IMR-90 (cell line): ENCODE results near the gene CCDC185. TPM values are rescaled to one million over a fixed set of nuclear protein-coding genes. Genes with fewer than 3 reads are reported as not detected.

Experiments
- ATAC-seq: fragments of 200-7000 bp; cut with Tn5 transposase; 2 replicates; pipeline ENCODE4 v1.9.1; 2020; ENCODE audit warnings: low read depth, mild to moderate bottlenecking, moderate library complexity
- BruUV-seq: library from RNA; stranded (reverse); fragments of 400-500 nt; replicated peaks from 2 replicates; lab custom pipeline; 2021; lab: Mats Ljungman, UMichigan
- CTCF ChIA-PET: fragments of 300-600 bp; formaldehyde crosslinking; extraction: SDS; loops from one replicate; lab custom pipeline; 2021; ENCODE audit warnings: antibody characterized with exemption; lab: Yijun Ruan, JAX
- POLR2A ChIA-PET: fragments of 300-600 bp; sonication (Branson Sonifier 250); formaldehyde crosslinking; loops from one replicate; lab custom pipeline; 2022; ENCODE audit warnings: antibody characterized with exemption; ENCODE audit not compliant: unreplicated experiment; lab: Charles Lee
- DNase-seq: peaks from one replicate; pipeline ENCODE4 v3.0.0; 2013
- H2AFZ ChIP-seq: replicated peaks from 2 replicates; pipeline ENCODE3; 2013; ENCODE audit warnings: low read length, mild to moderate bottlenecking; ENCODE audit not compliant: poor library complexity
- H2AK5ac ChIP-seq: 2 replicates; pipeline ENCODE4 v1.6.1; 2013; ENCODE audit warnings: low read depth, low read length, inconsistent platforms
- H2AK9ac ChIP-seq: replicated peaks from 2 replicates; pipeline ENCODE3; 2013; ENCODE audit warnings: mild to moderate bottlenecking, low read depth, low read length, moderate library complexity; ENCODE audit not compliant: poor library complexity
- H2BK120ac ChIP-seq: 2 replicates; pipeline ENCODE4 v1.6.1; 2013; ENCODE audit warnings: low read depth, low read length, inconsistent platforms
- H2BK15ac ChIP-seq: 3 replicates; pipeline ENCODE4 v1.6.1; 2013; ENCODE audit warnings: low read depth, low read length, inconsistent platforms
- H2BK20ac ChIP-seq: 2 replicates; pipeline ENCODE4 v1.6.1; 2013; ENCODE audit warnings: low read depth, mild to moderate bottlenecking, inconsistent platforms, low read length, moderate library complexity
- H2BK5ac ChIP-seq: 2 replicates; pipeline ENCODE4 v1.6.1; 2013; ENCODE audit warnings: mild to moderate bottlenecking, low read depth, low read length, inconsistent platforms; ENCODE audit not compliant: poor library complexity, severe bottlenecking
- H3K14ac ChIP-seq: replicated peaks from 2 replicates; pipeline ENCODE4 v1.6.1; 2013; ENCODE audit warnings: low read depth, low read length, inconsistent platforms
- H3K18ac ChIP-seq: 2 replicates; pipeline ENCODE4 v1.6.1; 2013; ENCODE audit warnings: low read depth, low read length, control low read depth
- H3K23ac ChIP-seq: 2 replicates; pipeline ENCODE4 v1.6.1; 2013; ENCODE audit warnings: low read depth, low read length, inconsistent platforms
- H3K27ac ChIP-seq: 2 replicates; pipeline ENCODE4 v1.5.1; 2013; ENCODE audit warnings: mild to moderate bottlenecking, control low read depth, low read length; ENCODE audit not compliant: insufficient read depth
- H3K27me3 ChIP-seq: 2 replicates; pipeline ENCODE4 v1.6.1; 2013; ENCODE audit warnings: low read length; ENCODE audit not compliant: control insufficient read depth, insufficient read depth
- H3K36me3 ChIP-seq: 2 replicates; pipeline ENCODE4 v1.6.1; 2013; ENCODE audit warnings: low read length, mixed read lengths; ENCODE audit not compliant: control insufficient read depth, insufficient read depth
- H3K4ac ChIP-seq: 2 replicates; pipeline ENCODE4 v1.6.1; 2013; ENCODE audit warnings: low read depth, low read length, inconsistent platforms
- H3K4me1 ChIP-seq: 2 replicates; pipeline ENCODE4 v1.6.1; 2013; ENCODE audit warnings: low read length, mixed read lengths; ENCODE audit not compliant: control insufficient read depth, insufficient read depth
- H3K4me2 ChIP-seq: 2 replicates; pipeline ENCODE4 v1.6.1; 2013; ENCODE audit warnings: low read depth, mild to moderate bottlenecking, control low read depth, low read length, moderate library complexity
- H3K4me3 ChIP-seq: 2 replicates; pipeline ENCODE4 v1.5.1; 2013; ENCODE audit warnings: low read depth, mild to moderate bottlenecking, control low read depth, low read length, moderate library complexity; ENCODE audit not compliant: insufficient read depth
- H3K56ac ChIP-seq: 2 replicates; pipeline ENCODE4 v1.6.1; 2013; ENCODE audit warnings: low read length, inconsistent platforms; ENCODE audit not compliant: insufficient read depth; ENCODE audit errors: extremely low read depth
- H3K79me1 ChIP-seq, 2 experiments: 2 replicates each; pipeline ENCODE4 v1.6.1; 2013; ENCODE audit warnings: low read length in 2 of 2, inconsistent platforms in 1 of 2, low read depth in 1 of 2
- H3K9ac ChIP-seq: 2 replicates; pipeline ENCODE4 v1.6.1; 2013; ENCODE audit warnings: low read depth, low read length, control low read depth
- H3K9me1 ChIP-seq: 2 replicates; pipeline ENCODE4 v1.6.1; 2013; ENCODE audit warnings: low read length, inconsistent platforms; ENCODE audit not compliant: insufficient read depth
- H3K9me3 ChIP-seq: 2 replicates; pipeline ENCODE4 v1.6.1; 2013; ENCODE audit warnings: low read length; ENCODE audit not compliant: control insufficient read depth, insufficient read depth
- H4K20me1 ChIP-seq: 2 replicates; pipeline ENCODE4 v1.6.1; 2013; ENCODE audit warnings: low read length, inconsistent platforms; ENCODE audit not compliant: insufficient read depth
- H4K5ac ChIP-seq: 2 replicates; pipeline ENCODE4 v1.6.1; 2013; ENCODE audit warnings: mild to moderate bottlenecking, low read depth, low read length, control low read depth
- H4K8ac ChIP-seq, 2 experiments: 2 replicates each; pipeline ENCODE4 v1.6.1; 2013; ENCODE audit warnings: low read depth in 2 of 2, low read length in 2 of 2, control low read depth in 1 of 2, inconsistent platforms in 1 of 2
- H4K91ac ChIP-seq: 2 replicates; pipeline ENCODE4 v1.6.1; 2013; ENCODE audit warnings: low read depth, low read length, inconsistent platforms; ENCODE audit not compliant: insufficient read depth
- BHLHE40 ChIP-seq: fragments of 150-350 bp; IDR thresholded peaks from 2 replicates; pipeline ENCODE4 v1.6.1; 2016; ENCODE audit warnings: mild to moderate bottlenecking, low read depth, low read length
- CEBPB ChIP-seq: IDR thresholded peaks from 2 replicates; pipeline ENCODE4 v1.6.1; 2012; ENCODE audit warnings: low read depth, low read length, improper control_type of control experiment
- CHD1 ChIP-seq: IDR thresholded peaks from 2 replicates; pipeline ENCODE4 v1.6.1; 2012; ENCODE audit warnings: low read depth, low read length, improper control_type of control experiment
- CTCF ChIP-seq: conservative IDR thresholded peaks from 2 replicates; pipeline ENCODE4 v1.5.1; 2012; ENCODE audit warnings: mild to moderate bottlenecking, low read depth, low read length, improper control_type of control experiment
- ELK1 ChIP-seq: fragments of 150-350 bp; IDR thresholded peaks from 2 replicates; pipeline ENCODE4 v1.6.1; 2016; ENCODE audit warnings: low read depth, mild to moderate bottlenecking, low read length, moderate library complexity, borderline replicate concordance
- FOS ChIP-seq: fragments of 150-350 bp; IDR thresholded peaks from 2 replicates; pipeline ENCODE4 v1.6.1; 2016; ENCODE audit warnings: low read depth, low read length
- MAFK ChIP-seq: IDR thresholded peaks from 2 replicates; pipeline ENCODE4 v1.6.1; 2012; ENCODE audit warnings: low read depth, low read length, improper control_type of control experiment
- MAZ ChIP-seq: IDR thresholded peaks from 2 replicates; pipeline ENCODE4 v1.6.1; 2012; ENCODE audit warnings: low read depth, mild to moderate bottlenecking, low read length, improper control_type of control experiment, moderate library complexity, borderline replicate concordance
- MXI1 ChIP-seq: IDR thresholded peaks from 2 replicates; pipeline ENCODE4 v1.6.1; 2012; ENCODE audit warnings: low read depth, mild to moderate bottlenecking, low read length, moderate library complexity, borderline replicate concordance
- NFE2L2 ChIP-seq: fragments of 150-350 bp; IDR thresholded peaks from 2 replicates; pipeline ENCODE4 v1.6.1; 2016; ENCODE audit warnings: low read depth, mild to moderate bottlenecking, low read length
- POLR2A ChIP-seq: IDR thresholded peaks from 2 replicates; pipeline ENCODE4 v1.6.1; 2012; ENCODE audit warnings: mild to moderate bottlenecking, low read depth, low read length
- RAD21 ChIP-seq: IDR thresholded peaks from 2 replicates; pipeline ENCODE4 v1.6.1; 2012; ENCODE audit warnings: low read length, improper control_type of control experiment
- RCOR1 ChIP-seq: IDR thresholded peaks from 2 replicates; pipeline ENCODE4 v1.6.1; 2012; ENCODE audit warnings: mild to moderate bottlenecking, low read length, improper control_type of control experiment; ENCODE audit not compliant: insufficient replicate concordance
- RFX5 ChIP-seq: IDR thresholded peaks from 2 replicates; pipeline ENCODE4 v1.8.0; 2012; ENCODE audit warnings: low read depth, mild to moderate bottlenecking, low read length, moderate library complexity
- SMC3 ChIP-seq: fragments of 150-350 bp; IDR thresholded peaks from 2 replicates; pipeline ENCODE4 v1.6.1; 2016; ENCODE audit warnings: low read depth, mild to moderate bottlenecking, antibody characterized with exemption, low read length, moderate library complexity
- USF2 ChIP-seq: fragments of 150-350 bp; IDR thresholded peaks from 2 replicates; pipeline ENCODE4 v1.6.1; 2017; ENCODE audit warnings: mild to moderate bottlenecking, antibody characterized with exemption, low read length, low read depth
- WGBS, 2 experiments: methylation state at CpG; one replicate each; pipeline versions ENCODE4 v1.1.5 to v1.1.7; 2013; ENCODE audit warnings: missing lambda C conversion rate in 2 of 2; ENCODE audit not compliant: insufficient read length in 1 of 2; ENCODE audit errors: extremely low coverage in 2 of 2; 5-methylcytosine and 5-hydroxymethylcytosine counted together
- dilution Hi-C: fragments of 300-500 bp; cut with HindIII; formaldehyde crosslinking; loops from one replicate; pipeline ENCODE4 v1.14.3; 2018; ENCODE audit warnings: low sequenced_read_pairs; ENCODE audit not compliant: unreplicated experiment
- in situ Hi-C: fragments of 300-500 bp; cut with MboI; formaldehyde crosslinking; loops from 3 replicates; pipeline ENCODE4 v1.14.3; 2019; ENCODE audit warnings: low sequenced_read_pairs, inconsistent platforms, mixed read lengths
- intact Hi-C: fragments of 100-400 bp; cut with micrococcal nuclease; formaldehyde crosslinking; loops from 2 replicates; pipeline ENCODE4 v1.10.0; 2022
- polyA plus RNA-seq, 3 experiments: library from polyadenylated mRNA; depleted of rRNA; stranded (reverse); fragments of >200 nt; gene quantifications; 2 replicates each; pipeline ENCODE4 v1.2.3, GENCODE V29; 2012; ENCODE audit warnings: low replicate concordance in 1 of 3
- total RNA-seq: library from RNA; depleted of rRNA; stranded (reverse); fragments of >200 nt; gene quantifications from 2 replicates; pipeline ENCODE4 v1.2.3, GENCODE V29; 2012

CCDC185 gene
- total and polyA plus RNA-seq, 2 of the 4 experiments (the other 2 are of a cell fraction): not detected

- WGBS, 2 experiments: no CpG with 5 or more reads among the region's 2 CpGs
- DNase-seq: no peak
- Histone ChIP-seq H3K56ac (no peak overlapping the region), H4K5ac (no peak overlapping the region), H3K4ac (no peak overlapping the region), H2BK5ac (no peak overlapping the region), H2BK20ac (no peak overlapping the region), H3K9me3 (no peaks in the 10 kb centered on the region), H3K14ac (no peak overlapping the region), H4K91ac (no peak overlapping the region), H3K9ac (no peak overlapping the region), H3K23ac (no peak overlapping the region), H3K36me3 (no peaks in the 10 kb centered on the region), H2AK5ac (no peak overlapping the region), H2AFZ (no peak overlapping the region), H4K20me1 (no peaks in the 10 kb centered on the region), H3K4me2 (no peak overlapping the region), H4K8ac (no peak overlapping the region), H3K18ac (no peak overlapping the region), H2BK15ac (no peak overlapping the region), H3K27me3 (peaks cover 44% of the 10 kb centered on the region), H3K27ac (no peak overlapping the region), H2AK9ac (no peak overlapping the region), H3K79me1 (no peaks in the 10 kb centered on the region), H3K9me1 (no peaks in the 10 kb centered on the region), H2BK120ac (no peak overlapping the region), H3K4me3 (no peak overlapping the region), H3K4me1 (no peaks in the 10 kb centered on the region)
- no peak for ATAC-seq
- BruUV-seq: no TSS peak
- intact Hi-C loops (no loop called here), dilution Hi-C loops (no loop called here), in situ Hi-C loops (no loop called here)
- CTCF ChIA-PET: interaction anchor here (0.7 kb wide), 1 partner anchor 15 kb away, joined by 6 read pairs; the partner anchor contains the start of gene SUSD4
- TF ChIP-seq FOS: no peak
- no peak for TF ChIP-seq BHLHE40
- no peak for TF ChIP-seq RFX5
- TF ChIP-seq CEBPB: no peak
- no peak for TF ChIP-seq NFE2L2
- TF ChIP-seq CHD1: no peak
- no peak for TF ChIP-seq MXI1
- TF ChIP-seq SMC3: no peak
- no peak for TF ChIP-seq MAZ
- TF ChIP-seq MAFK: no peak
- TF ChIP-seq RCOR1: no peak
- no peak for TF ChIP-seq USF2
- no peak for TF ChIP-seq RAD21
- no peak for TF ChIP-seq ELK1
- TF ChIP-seq POLR2A: no peak
- TF ChIP-seq CTCF: no peak
- POLR2A ChIA-PET: no interaction called here
Measured at GRCh38 chr1:223348439-223348838, 44.8 kb upstream of the CCDC185 start.
